Progenitor cell of endocrine pancreas (in vitro differentiated cells): Measurements from ENCODE around the gene SFXN4. TPM values are rescaled to one million over a fixed set of nuclear protein-coding genes. Genes with fewer than 3 reads are reported as not detected.
A peak's percentile ranks its signal among the peaks of the same experiment; 100 is the strongest.
"Not testable (repeated sequence)": the region's sequence is repeated elsewhere in the genome, so short reads cannot be mapped to it uniquely, and the experiment has no call there.

Experiments
- DNase-seq: peaks from one replicate; pipeline ENCODE4 v3.0.0; 2021; ENCODE audit warnings: low spot score; ENCODE audit not compliant: unreplicated experiment
- H3K27ac Mint-ChIP-seq: 2 replicates; pipeline ENCODE4 v1.8.0; 2021; ENCODE audit warnings: mild to moderate bottlenecking, moderate library complexity, mixed read lengths
- H3K27me3 Mint-ChIP-seq: 2 replicates; pipeline ENCODE4 v1.8.0; 2021; ENCODE audit warnings: mixed read lengths
- H3K36me3 Mint-ChIP-seq: 2 replicates; pipeline ENCODE4 v1.8.0; 2022; ENCODE audit warnings: mixed read lengths; ENCODE audit not compliant: insufficient read depth
- H3K4me1 Mint-ChIP-seq: 2 replicates; pipeline ENCODE4 v1.8.0; 2021; ENCODE audit warnings: low read depth, mixed read lengths
- H3K4me3 Mint-ChIP-seq: 2 replicates; pipeline ENCODE4 v1.8.0; 2021; ENCODE audit warnings: low read depth, mild to moderate bottlenecking, moderate library complexity, mixed read lengths
- H3K9me3 Mint-ChIP-seq: 2 replicates; pipeline ENCODE4 v1.8.0; 2021; ENCODE audit warnings: low read depth, mixed read lengths
- CTCF ChIP-seq: fragments of 200-600 bp; sonication (generic); IDR thresholded peaks from one replicate; pipeline ENCODE4 v1.5.0; 2021; ENCODE audit warnings: antibody characterized with exemption, mild to moderate bottlenecking; ENCODE audit not compliant: unreplicated experiment
- total RNA-seq: library from RNA; stranded (reverse); gene quantifications from 2 replicates; pipeline ENCODE4 v1.2.1, GENCODE V29; 2021

SFXN4 gene
- total RNA-seq, 1 donor from 2014 or later, result 27.2 TPM

DNA sequence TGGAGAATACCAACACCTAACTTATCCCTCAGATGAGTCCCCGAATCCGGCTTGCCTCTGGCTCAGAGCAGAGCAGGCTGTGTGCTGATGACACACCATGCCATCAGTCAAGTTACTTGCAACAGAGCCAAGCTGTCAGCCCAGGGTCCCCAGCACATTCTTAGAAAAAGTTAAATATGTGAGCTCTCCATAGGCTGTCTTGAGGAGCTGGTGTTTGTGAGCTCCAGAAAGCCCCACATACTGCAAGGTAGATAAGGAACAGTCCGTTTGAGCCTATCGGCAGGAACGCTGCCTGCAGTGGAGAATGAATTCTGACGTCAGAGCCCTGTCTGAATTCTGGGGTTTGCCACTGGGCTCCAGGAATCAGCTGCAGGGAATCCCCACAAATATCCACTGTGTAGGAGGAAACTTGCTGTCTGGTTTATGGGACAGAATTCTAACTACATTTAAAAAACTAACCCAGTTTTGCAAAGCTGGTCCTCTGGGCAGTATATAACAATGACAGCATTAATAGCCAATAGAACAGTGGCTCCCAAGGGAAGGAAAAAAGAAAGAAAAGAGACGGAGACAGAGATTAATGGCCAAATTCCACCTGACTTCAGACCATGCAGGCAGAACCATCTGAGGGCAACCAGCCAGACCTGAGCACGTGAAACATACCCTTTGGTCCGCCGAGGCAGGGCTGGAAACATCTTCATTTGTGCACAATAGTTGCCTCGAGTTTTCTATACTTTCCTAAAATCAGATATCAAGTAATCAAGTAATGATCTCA, 3.6 kb downstream of the SFXN4 start:
- Mint-ChIP-seq H3K4me1 (peaks cover 18% of the 10 kb centered on the region), H3K27me3 (no peaks in the 10 kb centered on the region), H3K9me3 (no peaks in the 10 kb centered on the region), H3K36me3 (peaks cover 3% of the 10 kb centered on the region), H3K4me3 (no peak overlapping the region), H3K27ac (peak overlapping the region; percentile 13)
- no peak for TF ChIP-seq CTCF
- no peak for DNase-seq

- Mint-ChIP-seq H3K36me3 (peaks cover 6% of the 10 kb centered on the region), H3K4me1 (peaks cover 12% of the 10 kb centered on the region), H3K27ac (no peak overlapping the region)
Measured at GRCh38 chr10:119159332-119159731, 6.2 kb downstream of the SFXN4 start.

GRCh38 chr10:119153661-119154060, 11.9 kb downstream of the SFXN4 start:
- no peaks in the 10 kb centered on the region for H3K9me3 Mint-ChIP-seq
- no peaks in the 10 kb centered on the region for H3K27me3 Mint-ChIP-seq
- H3K4me3 Mint-ChIP-seq, result no peak overlapping the region
- no peak overlapping the region for H3K27ac Mint-ChIP-seq
- H3K4me1 Mint-ChIP-seq, result no peaks in the 10 kb centered on the region
- H3K36me3 Mint-ChIP-seq, result peaks cover 17% of the 10 kb centered on the region
- DNase-seq, result no peak
- TF ChIP-seq CTCF, result no peak

More at GRCh38 chr10:119159332-119159731, 6.2 kb downstream of the SFXN4 start:
- Mint-ChIP-seq H3K4me3 (no peak overlapping the region), H3K27me3 (no peaks in the 10 kb centered on the region), H3K9me3 (no peaks in the 10 kb centered on the region)
- TF ChIP-seq CTCF, result no peak
- no peak for DNase-seq

DNA sequence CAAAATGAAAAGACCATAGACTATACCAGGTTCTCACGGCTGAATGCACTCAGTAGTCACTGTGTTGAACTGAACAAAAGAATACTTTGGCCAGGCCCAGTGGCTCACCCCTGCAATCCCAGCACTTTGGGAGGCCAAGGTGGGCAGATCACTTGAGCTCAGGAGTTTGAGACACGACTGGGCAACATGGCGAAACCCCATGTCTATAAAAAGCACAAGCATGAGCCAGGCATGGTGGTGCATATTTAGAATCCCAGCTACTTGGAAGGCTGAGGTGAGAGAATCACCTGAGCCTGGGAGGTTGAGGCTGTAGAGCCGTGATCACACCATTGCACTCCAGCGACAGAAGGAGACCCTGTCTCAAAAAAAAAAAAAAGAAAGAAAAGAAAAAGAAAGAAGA, 12.5 kb downstream of the SFXN4 start:
- no peak overlapping the region for H3K4me3 Mint-ChIP-seq
- no peaks in the 10 kb centered on the region for H3K4me1 Mint-ChIP-seq
- H3K36me3 Mint-ChIP-seq, result peaks cover 17% of the 10 kb centered on the region
- no peak overlapping the region for H3K27ac Mint-ChIP-seq
- H3K27me3 Mint-ChIP-seq, result no peaks in the 10 kb centered on the region
- H3K9me3 Mint-ChIP-seq, result no peaks in the 10 kb centered on the region
- no peak for TF ChIP-seq CTCF
- no peak for DNase-seq

- H3K9me3 Mint-ChIP-seq, DNase-seq, H3K27ac Mint-ChIP-seq, H3K4me1 Mint-ChIP-seq, H3K27me3 Mint-ChIP-seq, H3K4me3 Mint-ChIP-seq: not testable (repeated sequence)
- peaks cover 14% of the 10 kb centered on the region for H3K36me3 Mint-ChIP-seq
Measured at GRCh38 chr10:119151601-119152000, 13.9 kb downstream of the SFXN4 start.

- DNase-seq, result no peak
- no peak overlapping the region for H3K4me3 Mint-ChIP-seq
- no peaks in the 10 kb centered on the region for H3K27me3 Mint-ChIP-seq
- no peaks in the 10 kb centered on the region for H3K4me1 Mint-ChIP-seq
- H3K27ac Mint-ChIP-seq, result no peak overlapping the region
- H3K9me3 Mint-ChIP-seq, result no peaks in the 10 kb centered on the region
- H3K36me3 Mint-ChIP-seq, result peaks cover 11% of the 10 kb centered on the region
- TF ChIP-seq CTCF, result no peak
Measured at GRCh38 chr10:119149729-119150128, 15.8 kb downstream of the SFXN4 start.
